ENCODE results near the gene FRAS1. TPM values are rescaled to one million over a fixed set of nuclear protein-coding genes. Genes with fewer than 3 reads are reported as not detected.

FRAS1 gene
- total RNA-seq, 1 experiment from 2014 or later = 82.0 TPM

DNA sequence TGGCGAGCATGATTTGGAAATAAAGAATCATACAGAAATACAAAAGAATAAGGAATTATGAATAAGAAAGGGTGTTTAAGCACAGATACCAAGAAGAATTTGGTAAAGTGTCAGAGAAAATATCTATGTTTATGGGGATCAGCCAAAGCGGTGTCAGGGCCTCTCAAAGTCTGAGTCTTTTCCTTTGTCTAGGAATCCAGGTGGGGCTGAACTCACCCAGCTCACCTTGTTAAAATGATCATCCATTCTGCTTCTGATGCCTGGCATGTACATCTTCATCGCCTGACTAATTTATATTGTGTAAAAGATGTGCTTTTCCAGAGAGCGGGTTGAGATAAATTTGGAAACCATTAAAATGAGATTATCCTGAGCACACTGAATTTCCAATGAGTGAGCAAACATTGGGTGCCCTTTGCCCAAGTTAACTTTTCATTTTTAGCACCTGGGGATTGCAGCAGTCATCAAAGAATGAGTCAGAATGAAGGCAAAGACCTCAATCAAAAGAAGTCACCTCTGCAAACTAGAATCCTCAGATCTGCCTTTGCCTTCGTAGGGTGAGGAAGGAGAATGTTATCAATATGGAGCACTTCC lies 352.6 kb downstream of the FRAS1 start:
- Mint-ChIP-seq H3K27ac (no peak overlapping the region), H3K9me3 (no peaks in the 10 kb centered on the region), H3K4me3 (no peak overlapping the region), H3K36me3 (peaks cover 32% of the 10 kb centered on the region), H3K27me3 (ENCODE audit: low read depth) (no peaks in the 10 kb centered on the region), H3K4me1 (no peaks in the 10 kb centered on the region; the same call in 1 of the 2 replicates)
- POLR2A ChIA-PET = no interaction called here
- ATAC-seq (no peak), DNase-seq (ENCODE audit: low spot score) (no peak)
- CTCF ChIA-PET = no interaction called here
- no peak for TF ChIP-seq FOXJ3 (CRISPR knock-in tag; IDR thresholded peaks at IDR 0.05; ENCODE audit: borderline replicate concordance)
- no peak for TF ChIP-seq ESRRA (CRISPR knock-in tag; IDR thresholded peaks at IDR 0.05; ENCODE audit: borderline replicate concordance)
- no peak for TF ChIP-seq TEAD1 (CRISPR knock-in tag; IDR thresholded peaks at IDR 0.05)
- no peak for TF ChIP-seq NR3C1 (CRISPR knock-in tag; conservative IDR thresholded peaks at IDR 0.05; ENCODE audit: low read depth)
- TF ChIP-seq KAT7 (CRISPR knock-in tag; IDR thresholded peaks at IDR 0.05; ENCODE audit: borderline replicate concordance) = no peak
- TF ChIP-seq ZNF121 (CRISPR knock-in tag; IDR thresholded peaks at IDR 0.05) = no peak
- no peak for TF ChIP-seq SP1 (CRISPR knock-in tag; conservative IDR thresholded peaks at IDR 0.05)
- no peak for TF ChIP-seq GTF2I (CRISPR knock-in tag; conservative IDR thresholded peaks at IDR 0.05)
- no peak for TF ChIP-seq CBFB (CRISPR knock-in tag; IDR thresholded peaks at IDR 0.05; ENCODE audit: low read depth)
- TF ChIP-seq, protein P1, sequence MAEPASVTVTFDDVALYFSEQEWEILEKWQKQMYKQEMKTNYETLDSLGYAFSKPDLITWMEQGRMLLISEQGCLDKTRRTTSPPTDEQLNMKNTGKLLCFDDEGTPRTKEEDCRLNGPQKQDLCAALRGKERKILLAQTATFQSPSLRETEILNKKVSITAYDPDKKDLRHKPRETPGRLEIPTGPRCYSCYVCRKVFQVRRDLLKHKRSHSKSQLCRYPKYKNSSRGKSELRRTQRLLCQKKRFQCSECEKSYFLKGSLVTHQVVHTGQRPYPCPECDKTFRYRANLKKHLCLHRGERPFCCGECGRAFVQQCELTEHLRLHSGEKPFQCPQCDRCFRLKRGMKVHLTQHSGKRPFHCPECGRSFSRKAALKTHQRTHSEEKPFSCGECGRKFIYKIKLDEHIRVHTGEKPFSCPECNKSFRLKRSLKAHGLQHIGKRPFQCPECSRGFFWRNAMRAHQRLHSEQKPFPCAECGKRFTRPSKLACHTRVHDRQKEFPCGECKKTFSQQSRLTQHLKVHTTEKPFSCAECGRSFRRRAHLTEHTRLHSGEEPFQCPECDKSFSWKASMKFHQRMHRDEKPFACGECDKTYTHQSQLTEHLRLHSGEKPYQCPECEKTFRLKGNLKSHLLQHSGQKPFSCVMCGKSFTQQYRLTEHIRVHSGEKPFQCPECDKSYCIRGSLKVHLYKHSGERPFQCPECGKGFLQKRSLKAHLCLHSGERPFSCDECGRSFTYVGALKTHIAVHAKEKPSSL (CRISPR knock-in tag; conservative IDR thresholded peaks at IDR 0.05) = no peak
- TF ChIP-seq, protein P2, sequence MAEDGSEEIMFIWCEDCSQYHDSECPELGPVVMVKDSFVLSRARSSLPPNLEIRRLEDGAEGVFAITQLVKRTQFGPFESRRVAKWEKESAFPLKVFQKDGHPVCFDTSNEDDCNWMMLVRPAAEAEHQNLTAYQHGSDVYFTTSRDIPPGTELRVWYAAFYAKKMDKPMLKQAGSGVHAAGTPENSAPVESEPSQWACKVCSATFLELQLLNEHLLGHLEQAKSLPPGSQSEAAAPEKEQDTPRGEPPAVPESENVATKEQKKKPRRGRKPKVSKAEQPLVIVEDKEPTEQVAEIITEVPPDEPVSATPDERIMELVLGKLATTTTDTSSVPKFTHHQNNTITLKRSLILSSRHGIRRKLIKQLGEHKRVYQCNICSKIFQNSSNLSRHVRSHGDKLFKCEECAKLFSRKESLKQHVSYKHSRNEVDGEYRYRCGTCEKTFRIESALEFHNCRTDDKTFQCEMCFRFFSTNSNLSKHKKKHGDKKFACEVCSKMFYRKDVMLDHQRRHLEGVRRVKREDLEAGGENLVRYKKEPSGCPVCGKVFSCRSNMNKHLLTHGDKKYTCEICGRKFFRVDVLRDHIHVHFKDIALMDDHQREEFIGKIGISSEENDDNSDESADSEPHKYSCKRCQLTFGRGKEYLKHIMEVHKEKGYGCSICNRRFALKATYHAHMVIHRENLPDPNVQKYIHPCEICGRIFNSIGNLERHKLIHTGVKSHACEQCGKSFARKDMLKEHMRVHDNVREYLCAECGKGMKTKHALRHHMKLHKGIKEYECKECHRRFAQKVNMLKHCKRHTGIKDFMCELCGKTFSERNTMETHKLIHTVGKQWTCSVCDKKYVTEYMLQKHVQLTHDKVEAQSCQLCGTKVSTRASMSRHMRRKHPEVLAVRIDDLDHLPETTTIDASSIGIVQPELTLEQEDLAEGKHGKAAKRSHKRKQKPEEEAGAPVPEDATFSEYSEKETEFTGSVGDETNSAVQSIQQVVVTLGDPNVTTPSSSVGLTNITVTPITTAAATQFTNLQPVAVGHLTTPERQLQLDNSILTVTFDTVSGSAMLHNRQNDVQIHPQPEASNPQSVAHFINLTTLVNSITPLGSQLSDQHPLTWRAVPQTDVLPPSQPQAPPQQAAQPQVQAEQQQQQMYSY (CRISPR knock-in tag; IDR thresholded peaks at IDR 0.05) = no peak
- no peak for TF ChIP-seq NFATC4 (CRISPR knock-in tag; IDR thresholded peaks at IDR 0.05)
- no peak for TF ChIP-seq ELF4 (CRISPR knock-in tag; IDR thresholded peaks at IDR 0.05; ENCODE audit: low read depth)
- TF ChIP-seq CREM (CRISPR knock-in tag; IDR thresholded peaks at IDR 0.05) = no peak

DNA sequence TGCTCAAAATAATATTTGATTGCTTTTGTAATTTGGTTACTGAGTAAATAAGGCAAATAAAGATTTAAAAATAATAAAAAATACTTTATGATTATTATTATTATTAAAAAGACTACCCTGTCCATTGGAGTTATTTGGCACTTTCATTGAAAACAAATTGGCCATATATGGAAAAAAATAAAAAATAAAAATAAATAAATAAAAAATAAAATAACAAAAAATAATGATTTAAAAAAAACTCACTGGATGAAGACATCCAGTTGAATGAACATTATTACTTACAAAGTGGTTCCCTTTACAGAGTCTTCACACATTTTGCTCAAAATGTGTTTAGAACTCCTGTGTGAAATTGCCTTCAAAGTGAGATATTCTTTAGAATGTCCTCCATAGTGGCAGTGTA lies 353.1 kb downstream of the FRAS1 start:
- CTCF ChIA-PET = no interaction called here
- TF ChIP-seq, protein P3, sequence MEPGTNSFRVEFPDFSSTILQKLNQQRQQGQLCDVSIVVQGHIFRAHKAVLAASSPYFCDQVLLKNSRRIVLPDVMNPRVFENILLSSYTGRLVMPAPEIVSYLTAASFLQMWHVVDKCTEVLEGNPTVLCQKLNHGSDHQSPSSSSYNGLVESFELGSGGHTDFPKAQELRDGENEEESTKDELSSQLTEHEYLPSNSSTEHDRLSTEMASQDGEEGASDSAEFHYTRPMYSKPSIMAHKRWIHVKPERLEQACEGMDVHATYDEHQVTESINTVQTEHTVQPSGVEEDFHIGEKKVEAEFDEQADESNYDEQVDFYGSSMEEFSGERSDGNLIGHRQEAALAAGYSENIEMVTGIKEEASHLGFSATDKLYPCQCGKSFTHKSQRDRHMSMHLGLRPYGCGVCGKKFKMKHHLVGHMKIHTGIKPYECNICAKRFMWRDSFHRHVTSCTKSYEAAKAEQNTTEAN (CRISPR knock-in tag; IDR thresholded peaks at IDR 0.05) = no peak
- TF ChIP-seq HMGA2 (CRISPR knock-in tag; IDR thresholded peaks at IDR 0.05) = peak; percentile 96

DNA sequence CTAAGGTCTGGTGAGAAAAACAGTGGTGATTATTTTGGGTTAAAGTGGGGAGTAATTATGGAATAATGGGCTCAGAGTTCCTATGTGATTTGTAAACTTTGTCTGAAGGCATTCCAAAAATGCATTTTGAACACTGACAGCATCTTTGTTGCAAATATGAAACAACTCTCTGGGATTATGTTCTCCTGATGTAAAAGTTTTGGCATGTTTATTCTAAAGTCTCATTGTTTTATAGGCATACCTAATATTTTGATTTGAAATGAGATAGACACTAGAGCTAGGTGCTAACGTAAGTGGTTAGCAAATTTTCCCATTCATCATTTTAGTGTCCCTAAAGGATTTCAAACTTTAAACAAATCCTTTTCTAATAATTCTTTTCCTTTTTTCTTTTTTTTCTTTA lies 353.6 kb downstream of the FRAS1 start:
- Mint-ChIP-seq H3K4me3 (no peak overlapping the region), H3K9me3 (no peaks in the 10 kb centered on the region), H3K27me3 (ENCODE audit: low read depth) (no peaks in the 10 kb centered on the region), H3K4me1 (no peaks in the 10 kb centered on the region; the same call in none of the 2 replicates), H3K36me3 (peaks cover 38% of the 10 kb centered on the region), H3K27ac (peak overlapping the region; percentile 73; the same call in 1 of the 2 replicates)
- CTCF ChIA-PET = no interaction called here
- TF ChIP-seq GRHL2 (CRISPR knock-in tag; IDR thresholded peaks at IDR 0.05; ENCODE audit: insufficient replicate concordance, severe bottlenecking) = no peak
- TF ChIP-seq TCF7 (CRISPR knock-in tag; IDR thresholded peaks at IDR 0.05; ENCODE audit: low read depth) = no peak
- TF ChIP-seq, protein P4, sequence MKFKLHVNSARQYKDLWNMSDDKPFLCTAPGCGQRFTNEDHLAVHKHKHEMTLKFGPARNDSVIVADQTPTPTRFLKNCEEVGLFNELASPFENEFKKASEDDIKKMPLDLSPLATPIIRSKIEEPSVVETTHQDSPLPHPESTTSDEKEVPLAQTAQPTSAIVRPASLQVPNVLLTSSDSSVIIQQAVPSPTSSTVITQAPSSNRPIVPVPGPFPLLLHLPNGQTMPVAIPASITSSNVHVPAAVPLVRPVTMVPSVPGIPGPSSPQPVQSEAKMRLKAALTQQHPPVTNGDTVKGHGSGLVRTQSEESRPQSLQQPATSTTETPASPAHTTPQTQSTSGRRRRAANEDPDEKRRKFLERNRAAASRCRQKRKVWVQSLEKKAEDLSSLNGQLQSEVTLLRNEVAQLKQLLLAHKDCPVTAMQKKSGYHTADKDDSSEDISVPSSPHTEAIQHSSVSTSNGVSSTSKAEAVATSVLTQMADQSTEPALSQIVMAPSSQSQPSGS (CRISPR knock-in tag; IDR thresholded peaks at IDR 0.05; ENCODE audit: borderline replicate concordance, low read depth) = no peak
- no peak for TF ChIP-seq ZNF138 (CRISPR knock-in tag; conservative IDR thresholded peaks at IDR 0.05)
- TF ChIP-seq ELF4 (CRISPR knock-in tag; IDR thresholded peaks at IDR 0.05; ENCODE audit: low read depth) = no peak
- TF ChIP-seq CREM (CRISPR knock-in tag; IDR thresholded peaks at IDR 0.05) = no peak
- no peak for TF ChIP-seq TEAD4 (CRISPR knock-in tag; IDR thresholded peaks at IDR 0.05)
- TF ChIP-seq FOXJ3 (CRISPR knock-in tag; IDR thresholded peaks at IDR 0.05; ENCODE audit: borderline replicate concordance) = no peak
- TF ChIP-seq, protein P5, sequence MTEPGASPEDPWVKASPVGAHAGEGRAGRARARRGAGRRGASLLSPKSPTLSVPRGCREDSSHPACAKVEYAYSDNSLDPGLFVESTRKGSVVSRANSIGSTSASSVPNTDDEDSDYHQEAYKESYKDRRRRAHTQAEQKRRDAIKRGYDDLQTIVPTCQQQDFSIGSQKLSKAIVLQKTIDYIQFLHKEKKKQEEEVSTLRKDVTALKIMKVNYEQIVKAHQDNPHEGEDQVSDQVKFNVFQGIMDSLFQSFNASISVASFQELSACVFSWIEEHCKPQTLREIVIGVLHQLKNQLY (CRISPR knock-in tag; IDR thresholded peaks at IDR 0.05) = no peak
- POLR2A ChIA-PET = no interaction called here
- ATAC-seq (no peak), DNase-seq (ENCODE audit: low spot score) (no peak)

More for the DNA sequence above, 353.1 kb downstream of the FRAS1 start:
- Mint-ChIP-seq H3K27ac (peak overlapping the region; percentile 73; the same call in 1 of the 2 replicates), H3K9me3 (no peaks in the 10 kb centered on the region), H3K4me3 (no peak overlapping the region), H3K27me3 (ENCODE audit: low read depth) (no peaks in the 10 kb centered on the region), H3K36me3 (peaks cover 34% of the 10 kb centered on the region), H3K4me1 (no peaks in the 10 kb centered on the region; the same call in 1 of the 2 replicates)
- no peak for ATAC-seq
- POLR2A ChIA-PET = no interaction called here
- DNase-seq (ENCODE audit: low spot score) = no peak

Measured in WTC11 (cell line).